GM12878 (cell line): Measurements from ENCODE around the gene SIGMAR1. TPM values are rescaled to one million over a fixed set of nuclear protein-coding genes. Genes with fewer than 3 reads are reported as not detected.
A peak's percentile ranks its signal among the peaks of the same experiment; 100 is the strongest.

ENCODE experiments used
- BACH1 ChIP-seq: fragments of 450-650 bp; IDR thresholded peaks from 2 replicates; pipeline ENCODE4 v1.6.1; 2017; ENCODE audit warnings: mild to moderate bottlenecking, borderline replicate concordance
- BCL11A ChIP-seq: IDR thresholded peaks from 2 replicates; pipeline ENCODE4 v1.6.1; 2011; ENCODE audit warnings: low read depth, low read length
- CREM ChIP-seq: IDR thresholded peaks from 2 replicates; pipeline ENCODE4 v1.6.1; 2014; ENCODE audit warnings: antibody characterized with exemption, low read depth
- ETV6 ChIP-seq, 2 experiments: fragments of 450-650 bp in 1 of 2; IDR thresholded peaks in 1 of 2; conservative IDR thresholded peaks in 1 of 2; 2 replicates each; pipeline ENCODE4 v1.6.1; 2014; ENCODE audit warnings: antibody characterized with exemption in 1 of 2, borderline replicate concordance in 1 of 2, low read depth in 1 of 2, mild to moderate bottlenecking in 1 of 2, moderate library complexity in 1 of 2
- FOS ChIP-seq: IDR thresholded peaks from 3 replicates; pipeline ENCODE4 v1.6.1; 2011; ENCODE audit warnings: borderline replicate concordance; ENCODE audit not compliant: insufficient read length; ENCODE audit errors: extremely low read depth
- HDAC6 ChIP-seq: fragments of 200-600 bp; sonication (generic); IDR thresholded peaks from one replicate; pipeline ENCODE4 v1.8.0; 2017; ENCODE audit warnings: antibody characterized with exemption; ENCODE audit not compliant: unreplicated experiment
- MEF2A ChIP-seq: IDR thresholded peaks from 2 replicates; pipeline ENCODE4 v1.6.1; 2011; ENCODE audit warnings: low read depth, mild to moderate bottlenecking, low read length, moderate library complexity; ENCODE audit not compliant: insufficient read depth
- RBBP5 ChIP-seq: fragments of 200-600 bp; sonication (generic); conservative IDR thresholded peaks from 2 replicates; pipeline ENCODE4 v1.6.1; 2016
- RFX5 ChIP-seq: IDR thresholded peaks from 2 replicates; pipeline ENCODE4 v1.6.1; 2011; ENCODE audit warnings: low read depth, low read length, improper control_type of control experiment
- SIX5 ChIP-seq: IDR thresholded peaks from 2 replicates; pipeline ENCODE4 v1.6.1; 2011; ENCODE audit warnings: mild to moderate bottlenecking, low read depth, low read length, moderate library complexity; ENCODE audit not compliant: severe bottlenecking
- SUPT20H ChIP-seq: IDR thresholded peaks from 2 replicates; pipeline ENCODE4 v1.6.1; 2011; ENCODE audit warnings: low read depth, mild to moderate bottlenecking, low read length, moderate library complexity, borderline replicate concordance; ENCODE audit not compliant: control insufficient read depth
- TCF7 ChIP-seq: IDR thresholded peaks from 2 replicates; pipeline ENCODE4 v1.6.1; 2014; ENCODE audit warnings: antibody characterized with exemption, borderline replicate concordance
- ZNF622 ChIP-seq: fragments of 450-650 bp; IDR thresholded peaks from 2 replicates; pipeline ENCODE4 v1.6.1; 2017; ENCODE audit warnings: mild to moderate bottlenecking, inconsistent platforms
- polyA plus RNA-seq, 11 experiments: library from polyadenylated mRNA; depleted of rRNA in 4 of 11; unstranded in 6 of 11; stranded (reverse) in 5 of 11; fragments of >200 nt; fragmentation: Nextera tagmentation in 4 of 11; fragmentation: Illumina TruSeq in 1 of 11; extraction: Ambion mirVana in 4 of 11; extraction: Trizol in 1 of 11; gene quantifications; 1 replicate in 1 of 11; 2 replicates in 10 of 11; pipeline versions ENCODE4 v1.2.1 to v1.2.3, GENCODE V29; 2011 to 2016; ENCODE audit warnings: inconsistent platforms in 2 of 11, missing spikeins in 2 of 11, low read depth in 1 of 11
- total RNA-seq, 4 experiments: library from RNA; depleted of rRNA in 3 of 4; stranded (reverse); fragments of >200 nt in 3 of 4; fragmentation: Illumina TruSeq in 1 of 4; extraction: Trizol in 1 of 4; gene quantifications; 2 replicates each; pipeline versions ENCODE4 v1.2.1 to v1.2.3, GENCODE V29; 2013 to 2021
- TF ChIP-seq, protein P1 (sequence below): fragments of 450-650 bp; formaldehyde crosslinking; IDR thresholded peaks from 2 replicates; pipeline ENCODE4 v1.4.0; 2022; ENCODE audit warnings: mild to moderate bottlenecking, moderate library complexity
- TF ChIP-seq, protein P2 (sequence below): fragments of 450-650 bp; IDR thresholded peaks from 2 replicates; pipeline ENCODE4 v1.6.1; 2016; ENCODE audit warnings: mild to moderate bottlenecking
- TF ChIP-seq, protein P3 (sequence below): IDR thresholded peaks from 2 replicates; pipeline ENCODE4 v1.6.1; 2011; ENCODE audit warnings: low read depth, mild to moderate bottlenecking, low read length, moderate library complexity, borderline replicate concordance; ENCODE audit errors: extremely low read depth
- TF ChIP-seq, protein P4 (sequence below): fragments of 150-350 bp; IDR thresholded peaks from 2 replicates; pipeline ENCODE4 v1.6.1; 2014; ENCODE audit warnings: mild to moderate bottlenecking, low read depth, low read length
- TF ChIP-seq, protein P5 (sequence below): fragments of 150-350 bp; IDR thresholded peaks from 2 replicates; pipeline ENCODE4 v1.6.1; 2016; ENCODE audit warnings: low read depth, low read length

SIGMAR1 gene
- total and polyA plus RNA-seq, 10 of the 15 experiments (the other 5 are each of a cell fraction or from before 2014, with no cell fraction given): 7.1 to 133 (median 69.5) TPM

DNA sequence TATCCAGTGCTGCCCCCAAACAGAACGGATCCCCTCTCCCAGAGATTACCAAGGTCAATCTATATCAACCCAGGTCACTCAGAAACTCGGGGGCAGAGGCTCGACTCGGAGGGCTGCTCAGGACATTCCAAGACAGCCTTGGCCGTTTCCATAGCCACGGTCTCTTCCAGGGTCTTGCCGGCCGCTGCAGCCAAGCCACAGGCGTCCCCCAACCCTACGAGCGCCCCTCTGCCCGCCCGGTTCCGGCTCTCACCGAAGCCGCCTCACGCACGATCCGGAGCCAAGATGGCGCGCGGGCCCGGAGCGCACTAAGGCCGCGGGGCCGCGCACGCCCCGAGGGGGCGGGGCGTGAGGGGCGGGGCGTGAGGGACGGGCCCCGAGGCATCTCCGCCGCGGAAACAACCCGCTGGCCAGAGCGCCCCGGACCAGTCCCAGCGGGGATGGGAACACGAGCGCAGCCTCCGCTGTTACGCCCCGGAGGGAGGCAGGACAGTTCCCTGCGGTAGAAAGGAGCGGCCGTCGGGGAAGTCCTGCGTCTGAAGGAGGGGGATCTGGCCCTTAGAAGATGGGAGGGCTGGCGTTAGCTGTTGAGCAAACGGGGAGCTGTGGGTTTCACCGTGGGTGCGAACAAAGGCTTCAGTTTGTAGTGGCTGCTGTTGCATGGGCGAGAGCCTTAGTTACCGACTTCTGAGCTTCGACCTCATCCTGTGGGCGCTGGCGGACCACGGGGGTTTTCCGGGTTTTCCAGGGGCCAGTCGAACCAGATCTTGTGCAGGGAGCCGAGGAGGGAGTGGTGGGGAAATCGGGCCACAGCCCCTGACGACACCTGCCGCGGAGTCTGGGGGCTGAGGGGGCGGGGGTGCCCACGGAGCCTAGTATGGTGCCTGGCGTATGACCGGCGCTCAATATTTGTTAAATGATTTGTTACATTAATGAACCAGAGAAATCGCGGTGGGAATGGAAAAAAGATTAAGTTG, 25.5 kb downstream of the SIGMAR1 start, which contains the start of gene RPP25L (continued):
- TF ChIP-seq, protein P1, sequence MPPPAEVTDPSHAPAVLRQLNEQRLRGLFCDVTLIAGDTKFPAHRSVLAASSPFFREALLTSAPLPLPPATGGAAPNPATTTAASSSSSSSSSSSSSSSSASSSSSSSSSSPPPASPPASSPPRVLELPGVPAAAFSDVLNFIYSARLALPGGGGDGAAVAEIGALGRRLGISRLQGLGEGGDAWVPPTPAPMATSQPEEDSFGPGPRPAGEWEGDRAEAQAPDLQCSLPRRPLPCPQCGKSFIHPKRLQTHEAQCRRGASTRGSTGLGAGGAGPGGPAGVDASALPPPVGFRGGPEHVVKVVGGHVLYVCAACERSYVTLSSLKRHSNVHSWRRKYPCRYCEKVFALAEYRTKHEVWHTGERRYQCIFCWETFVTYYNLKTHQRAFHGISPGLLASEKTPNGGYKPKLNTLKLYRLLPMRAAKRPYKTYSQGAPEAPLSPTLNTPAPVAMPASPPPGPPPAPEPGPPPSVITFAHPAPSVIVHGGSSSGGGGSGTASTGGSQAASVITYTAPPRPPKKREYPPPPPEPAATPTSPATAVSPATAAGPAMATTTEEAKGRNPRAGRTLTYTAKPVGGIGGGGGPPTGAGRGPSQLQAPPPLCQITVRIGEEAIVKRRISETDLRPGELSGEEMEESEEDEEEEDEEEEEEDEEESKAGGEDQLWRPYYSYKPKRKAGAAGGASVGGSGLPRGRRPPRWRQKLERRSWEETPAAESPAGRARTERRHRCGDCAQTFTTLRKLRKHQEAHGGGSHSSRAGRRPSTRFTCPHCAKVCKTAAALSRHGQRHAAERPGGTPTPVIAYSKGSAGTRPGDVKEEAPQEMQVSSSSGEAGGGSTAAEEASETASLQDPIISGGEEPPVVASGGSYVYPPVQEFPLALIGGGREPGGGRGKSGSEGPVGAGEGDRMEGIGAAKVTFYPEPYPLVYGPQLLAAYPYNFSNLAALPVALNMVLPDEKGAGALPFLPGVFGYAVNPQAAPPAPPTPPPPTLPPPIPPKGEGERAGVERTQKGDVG: no peak
- TF ChIP-seq FOS (no peak), SUPT20H (no peak), SIX5 (no peak), ZNF622 (no peak), TCF7 (no peak), RFX5 (no peak), HDAC6 (no peak), RBBP5 (no peak), CREM (no peak), BACH1 (peak; percentile 52; the same call in 1 of the 2 replicates), ETV6 (conservative IDR thresholded peaks at IDR 0.05 in 1 of 2, IDR thresholded peaks at IDR 0.05 in 1 of 2; ENCODE audit: borderline replicate concordance in 1 of 2, low read depth in 1 of 2) (no peak), BCL11A (no peak), MEF2A (no peak)
- TF ChIP-seq, protein P2, sequence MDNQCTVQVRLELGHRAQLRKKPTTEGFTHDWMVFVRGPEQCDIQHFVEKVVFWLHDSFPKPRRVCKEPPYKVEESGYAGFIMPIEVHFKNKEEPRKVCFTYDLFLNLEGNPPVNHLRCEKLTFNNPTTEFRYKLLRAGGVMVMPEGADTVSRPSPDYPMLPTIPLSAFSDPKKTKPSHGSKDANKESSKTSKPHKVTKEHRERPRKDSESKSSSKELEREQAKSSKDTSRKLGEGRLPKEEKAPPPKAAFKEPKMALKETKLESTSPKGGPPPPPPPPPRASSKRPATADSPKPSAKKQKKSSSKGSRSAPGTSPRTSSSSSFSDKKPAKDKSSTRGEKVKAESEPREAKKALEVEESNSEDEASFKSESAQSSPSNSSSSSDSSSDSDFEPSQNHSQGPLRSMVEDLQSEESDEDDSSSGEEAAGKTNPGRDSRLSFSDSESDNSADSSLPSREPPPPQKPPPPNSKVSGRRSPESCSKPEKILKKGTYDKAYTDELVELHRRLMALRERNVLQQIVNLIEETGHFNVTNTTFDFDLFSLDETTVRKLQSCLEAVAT: no peak
- TF ChIP-seq, protein P3, sequence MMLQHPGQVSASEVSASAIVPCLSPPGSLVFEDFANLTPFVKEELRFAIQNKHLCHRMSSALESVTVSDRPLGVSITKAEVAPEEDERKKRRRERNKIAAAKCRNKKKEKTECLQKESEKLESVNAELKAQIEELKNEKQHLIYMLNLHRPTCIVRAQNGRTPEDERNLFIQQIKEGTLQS: no peak
- TF ChIP-seq, protein P4, sequence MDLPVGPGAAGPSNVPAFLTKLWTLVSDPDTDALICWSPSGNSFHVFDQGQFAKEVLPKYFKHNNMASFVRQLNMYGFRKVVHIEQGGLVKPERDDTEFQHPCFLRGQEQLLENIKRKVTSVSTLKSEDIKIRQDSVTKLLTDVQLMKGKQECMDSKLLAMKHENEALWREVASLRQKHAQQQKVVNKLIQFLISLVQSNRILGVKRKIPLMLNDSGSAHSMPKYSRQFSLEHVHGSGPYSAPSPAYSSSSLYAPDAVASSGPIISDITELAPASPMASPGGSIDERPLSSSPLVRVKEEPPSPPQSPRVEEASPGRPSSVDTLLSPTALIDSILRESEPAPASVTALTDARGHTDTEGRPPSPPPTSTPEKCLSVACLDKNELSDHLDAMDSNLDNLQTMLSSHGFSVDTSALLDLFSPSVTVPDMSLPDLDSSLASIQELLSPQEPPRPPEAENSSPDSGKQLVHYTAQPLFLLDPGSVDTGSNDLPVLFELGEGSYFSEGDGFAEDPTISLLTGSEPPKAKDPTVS: no peak
- TF ChIP-seq, protein P5, sequence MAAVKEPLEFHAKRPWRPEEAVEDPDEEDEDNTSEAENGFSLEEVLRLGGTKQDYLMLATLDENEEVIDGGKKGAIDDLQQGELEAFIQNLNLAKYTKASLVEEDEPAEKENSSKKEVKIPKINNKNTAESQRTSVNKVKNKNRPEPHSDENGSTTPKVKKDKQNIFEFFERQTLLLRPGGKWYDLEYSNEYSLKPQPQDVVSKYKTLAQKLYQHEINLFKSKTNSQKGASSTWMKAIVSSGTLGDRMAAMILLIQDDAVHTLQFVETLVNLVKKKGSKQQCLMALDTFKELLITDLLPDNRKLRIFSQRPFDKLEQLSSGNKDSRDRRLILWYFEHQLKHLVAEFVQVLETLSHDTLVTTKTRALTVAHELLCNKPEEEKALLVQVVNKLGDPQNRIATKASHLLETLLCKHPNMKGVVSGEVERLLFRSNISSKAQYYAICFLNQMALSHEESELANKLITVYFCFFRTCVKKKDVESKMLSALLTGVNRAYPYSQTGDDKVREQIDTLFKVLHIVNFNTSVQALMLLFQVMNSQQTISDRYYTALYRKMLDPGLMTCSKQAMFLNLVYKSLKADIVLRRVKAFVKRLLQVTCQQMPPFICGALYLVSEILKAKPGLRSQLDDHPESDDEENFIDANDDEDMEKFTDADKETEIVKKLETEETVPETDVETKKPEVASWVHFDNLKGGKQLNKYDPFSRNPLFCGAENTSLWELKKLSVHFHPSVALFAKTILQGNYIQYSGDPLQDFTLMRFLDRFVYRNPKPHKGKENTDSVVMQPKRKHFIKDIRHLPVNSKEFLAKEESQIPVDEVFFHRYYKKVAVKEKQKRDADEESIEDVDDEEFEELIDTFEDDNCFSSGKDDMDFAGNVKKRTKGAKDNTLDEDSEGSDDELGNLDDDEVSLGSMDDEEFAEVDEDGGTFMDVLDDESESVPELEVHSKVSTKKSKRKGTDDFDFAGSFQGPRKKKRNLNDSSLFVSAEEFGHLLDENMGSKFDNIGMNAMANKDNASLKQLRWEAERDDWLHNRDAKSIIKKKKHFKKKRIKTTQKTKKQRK: no peak
